ENCODE results near the gene ZNRF2. TPM values are rescaled to one million over a fixed set of nuclear protein-coding genes. Genes with fewer than 3 reads are reported as not detected.
"Not testable (repeated sequence)": the region's sequence is repeated elsewhere in the genome, so short reads cannot be mapped to it uniquely, and the experiment has no call there.

ZNRF2 gene
- total RNA-seq, 1 experiment from 2014 or later = 34.7 TPM

- in situ Hi-C loops (cut with HindIII; ENCODE audit: low pct_unique_long_range_greater_than_20kb, low sequenced_read_pairs) = no loop called here
- DNase-seq (ENCODE audit: low read depth, low spot score) = peak; percentile 99
Measured at GRCh38 chr7:30363778-30364563, 79.6 kb downstream of the ZNRF2 start.

- in situ Hi-C loops (cut with HindIII; ENCODE audit: low pct_unique_long_range_greater_than_20kb, low sequenced_read_pairs) = no loop called here
- peak; percentile 76 for DNase-seq (ENCODE audit: low read depth, low spot score)
Measured at GRCh38 chr7:30364773-30365172, 80.4 kb downstream of the ZNRF2 start.

GRCh38 chr7:30365621-30366020 is 81.2 kb downstream of the ZNRF2 start:
- no peak for DNase-seq (ENCODE audit: low read depth, low spot score)
- in situ Hi-C loops (cut with HindIII; ENCODE audit: low pct_unique_long_range_greater_than_20kb, low sequenced_read_pairs) = no loop called here

- no peak for DNase-seq (ENCODE audit: low read depth, low spot score)
- in situ Hi-C loops (cut with HindIII; ENCODE audit: low pct_unique_long_range_greater_than_20kb, low sequenced_read_pairs) = no loop called here
Measured at GRCh38 chr7:30366606-30367005, 82.2 kb downstream of the ZNRF2 start.

- in situ Hi-C loops (cut with HindIII; ENCODE audit: low pct_unique_long_range_greater_than_20kb, low sequenced_read_pairs) = no loop called here
Measured at GRCh38 chr7:30367561-30367960, 83.2 kb downstream of the ZNRF2 start.

GRCh38 chr7:30369879-30370278 is 85.5 kb downstream of the ZNRF2 start:
- in situ Hi-C loops (cut with HindIII; ENCODE audit: low pct_unique_long_range_greater_than_20kb, low sequenced_read_pairs) = no loop called here
- no peak for DNase-seq (ENCODE audit: low read depth, low spot score)

More at GRCh38 chr7:30367561-30367960, 83.2 kb downstream of the ZNRF2 start:
- no peak for DNase-seq (ENCODE audit: low read depth, low spot score)

- no peak for DNase-seq (ENCODE audit: low read depth, low spot score)
- in situ Hi-C loops (cut with HindIII; ENCODE audit: low pct_unique_long_range_greater_than_20kb, low sequenced_read_pairs) = no loop called here
Measured at GRCh38 chr7:30371321-30371720, 86.9 kb downstream of the ZNRF2 start.

- in situ Hi-C loops (cut with HindIII; ENCODE audit: low pct_unique_long_range_greater_than_20kb, low sequenced_read_pairs) = no loop called here
- no peak for DNase-seq (ENCODE audit: low read depth, low spot score)
Measured at GRCh38 chr7:30378275-30378674, 93.9 kb downstream of the ZNRF2 start.

- in situ Hi-C loops (cut with HindIII; ENCODE audit: low pct_unique_long_range_greater_than_20kb, low sequenced_read_pairs) = no loop called here
- no peak for DNase-seq (ENCODE audit: low read depth, low spot score)
Measured at GRCh38 chr7:30379131-30379530, 94.7 kb downstream of the ZNRF2 start.

GRCh38 chr7:30379741-30380140 is 95.3 kb downstream of the ZNRF2 start:
- in situ Hi-C loops (cut with HindIII; ENCODE audit: low pct_unique_long_range_greater_than_20kb, low sequenced_read_pairs) = no loop called here
- DNase-seq (ENCODE audit: low read depth, low spot score) = no peak

GRCh38 chr7:30380294-30380693 is 95.9 kb downstream of the ZNRF2 start:
- in situ Hi-C loops (cut with HindIII; ENCODE audit: low pct_unique_long_range_greater_than_20kb, low sequenced_read_pairs) = no loop called here
- no peak for DNase-seq (ENCODE audit: low read depth, low spot score)

GRCh38 chr7:30380824-30381223 is 96.4 kb downstream of the ZNRF2 start:
- in situ Hi-C loops (cut with HindIII; ENCODE audit: low pct_unique_long_range_greater_than_20kb, low sequenced_read_pairs); DNase-seq (ENCODE audit: low read depth, low spot score): not testable (repeated sequence)

GRCh38 chr7:30382607-30383006 is 98.2 kb downstream of the ZNRF2 start:
- in situ Hi-C loops (cut with HindIII; ENCODE audit: low pct_unique_long_range_greater_than_20kb, low sequenced_read_pairs) = no loop called here
- no peak for DNase-seq (ENCODE audit: low read depth, low spot score)

- in situ Hi-C loops (cut with HindIII; ENCODE audit: low pct_unique_long_range_greater_than_20kb, low sequenced_read_pairs) = no loop called here
- no peak for DNase-seq (ENCODE audit: low read depth, low spot score)
Measured at GRCh38 chr7:30389791-30390190, 105.4 kb downstream of the ZNRF2 start.

- no peak for DNase-seq (ENCODE audit: low read depth, low spot score)
- in situ Hi-C loops (cut with HindIII; ENCODE audit: low pct_unique_long_range_greater_than_20kb, low sequenced_read_pairs) = no loop called here
Measured at GRCh38 chr7:30390736-30391636, 106.6 kb downstream of the ZNRF2 start.

GRCh38 chr7:30391806-30392205 is 107.4 kb downstream of the ZNRF2 start:
- no peak for DNase-seq (ENCODE audit: low read depth, low spot score)
- in situ Hi-C loops (cut with HindIII; ENCODE audit: low pct_unique_long_range_greater_than_20kb, low sequenced_read_pairs) = no loop called here

GRCh38 chr7:30395676-30396075 is 111.3 kb downstream of the ZNRF2 start:
- in situ Hi-C loops (cut with HindIII; ENCODE audit: low pct_unique_long_range_greater_than_20kb, low sequenced_read_pairs) = no loop called here
- no peak for DNase-seq (ENCODE audit: low read depth, low spot score)

- in situ Hi-C loops (cut with HindIII; ENCODE audit: low pct_unique_long_range_greater_than_20kb, low sequenced_read_pairs) = no loop called here
- peak; percentile 31 for DNase-seq (ENCODE audit: low read depth, low spot score)
Measured at GRCh38 chr7:30396389-30396788, 112.0 kb downstream of the ZNRF2 start.

GRCh38 chr7:30403477-30403876 is 119.1 kb downstream of the ZNRF2 start:
- no peak for DNase-seq (ENCODE audit: low read depth, low spot score)
- in situ Hi-C loops (cut with HindIII; ENCODE audit: low pct_unique_long_range_greater_than_20kb, low sequenced_read_pairs) = no loop called here

Measured in SK-MEL-5 (cell line).